ENCODE measurements around the gene MYOC.
"Not testable (repeated sequence)": the region's sequence is repeated elsewhere in the genome, so short reads cannot be mapped to it uniquely, and the experiment has no call there.

MYOC gene

GRCh38 chr1:171606402-171606941, 46.0 kb downstream of the MYOC start:
- DNase-seq (ENCODE audit: low read depth in 2 of 3, low spot score in 2 of 3): no peak

GRCh38 chr1:171603042-171603441, 49.4 kb downstream of the MYOC start:
- not testable (repeated sequence) for DNase-seq (ENCODE audit: low read depth in 2 of 3, low spot score in 2 of 3)

- DNase-seq (ENCODE audit: low read depth in 2 of 3, low spot score in 2 of 3): no peak
Observed at GRCh38 chr1:171600862-171601261, 51.6 kb downstream of the MYOC start.

- DNase-seq (ENCODE audit: low read depth in 2 of 3, low spot score in 2 of 3): not testable (repeated sequence)
Observed at GRCh38 chr1:171600310-171600709, 52.2 kb downstream of the MYOC start.

- DNase-seq (ENCODE audit: low read depth in 2 of 3, low spot score in 2 of 3): no peak
Observed at GRCh38 chr1:171597203-171597602, 55.3 kb downstream of the MYOC start.

GRCh38 chr1:171596705-171597104, 55.8 kb downstream of the MYOC start:
- DNase-seq (ENCODE audit: low read depth in 2 of 3, low spot score in 2 of 3): no peak

GRCh38 chr1:171596119-171596518, 56.4 kb downstream of the MYOC start:
- DNase-seq (ENCODE audit: low read depth in 2 of 3, low spot score in 2 of 3): no peak

GRCh38 chr1:171595324-171595723, 57.2 kb downstream of the MYOC start:
- DNase-seq (ENCODE audit: low read depth in 2 of 3, low spot score in 2 of 3): no peak

- no peak for DNase-seq (ENCODE audit: low read depth in 2 of 3, low spot score in 2 of 3)
Observed at GRCh38 chr1:171590022-171590421, 62.5 kb downstream of the MYOC start.

- DNase-seq (ENCODE audit: low read depth in 2 of 3, low spot score in 2 of 3): no peak
Observed at GRCh38 chr1:171588230-171588629, 64.3 kb downstream of the MYOC start.

- DNase-seq (ENCODE audit: low read depth in 2 of 3, low spot score in 2 of 3): no peak
Observed at GRCh38 chr1:171585715-171586114, 66.8 kb downstream of the MYOC start.
